K562 (cell line): ENCODE data around the gene ARFRP1. TPM values are rescaled to one million over a fixed set of nuclear protein-coding genes. Genes with fewer than 3 reads are reported as not detected.
A peak's percentile ranks its signal among the peaks of the same experiment; 100 is the strongest.

Source experiments
- BCL6 ChIP-seq: fragments of 250-450 bp; sonication (Bioruptor Pico); IDR thresholded peaks from 2 replicates; pipeline ENCODE4 v1.4.0; 2020
- BCOR ChIP-seq: fragments of 450-650 bp; IDR thresholded peaks from 2 replicates; pipeline ENCODE4 v1.6.1; 2016
- BHLHE40 ChIP-seq: IDR thresholded peaks from 2 replicates; pipeline ENCODE4 v1.6.1; 2011; ENCODE audit warnings: low read length, improper control_type of control experiment
- EGR1 ChIP-seq: fragments of 450-650 bp; conservative IDR thresholded peaks from 2 replicates; pipeline ENCODE4 v1.6.1; 2017; ENCODE audit warnings: mild to moderate bottlenecking
- MAZ ChIP-seq, 2 experiments: fragments of 450-650 bp in 1 of 2; sonication (generic) in 1 of 2; formaldehyde crosslinking; IDR thresholded peaks in 1 of 2; conservative IDR thresholded peaks in 1 of 2; 2 replicates each; pipeline versions ENCODE4 v1.4.0 to v1.5.0; 2020; ENCODE audit warnings: mild to moderate bottlenecking in 1 of 2, missing genetic modification reagents in 1 of 2
- MYC ChIP-seq, 2 experiments: fragments of 250-450 bp in 1 of 2; sonication (Bioruptor Pico) in 1 of 2; IDR thresholded peaks; 2 replicates each; pipeline versions ENCODE4 v1.5.1 to v1.6.1; 2012 to 2021; ENCODE audit warnings: low read depth in 2 of 2, borderline replicate concordance in 1 of 2, improper control_type of control experiment in 1 of 2, low read length in 1 of 2, mild to moderate bottlenecking in 1 of 2, moderate library complexity in 1 of 2
- RCOR1 ChIP-seq, 2 experiments: IDR thresholded peaks; 2 replicates each; pipeline ENCODE4 v1.6.1; 2012; ENCODE audit warnings: low read depth in 2 of 2, low read length in 2 of 2, borderline replicate concordance in 1 of 2, improper control_type of control experiment in 1 of 2
- SMARCE1 ChIP-seq: fragments of 450-650 bp; IDR thresholded peaks from 2 replicates; pipeline ENCODE4 v1.7.1; 2016; ENCODE audit warnings: mild to moderate bottlenecking
- SP1 ChIP-seq: sonication (generic); formaldehyde crosslinking; IDR thresholded peaks from 2 replicates; pipeline ENCODE4 v1.8.1; 2022; ENCODE audit warnings: mild to moderate bottlenecking, missing genetic modification reagents
- SUPT5H ChIP-seq: fragments of 450-650 bp; IDR thresholded peaks from 2 replicates; pipeline ENCODE4 v1.6.1; 2016
- TBP ChIP-seq: optimal IDR thresholded peaks from 2 replicates; pipeline ENCODE3; 2011; ENCODE audit warnings: low read depth, low read length, improper control_type of control experiment
- TCF3 ChIP-seq: sonication (generic); formaldehyde crosslinking; IDR thresholded peaks from 2 replicates; pipeline ENCODE4 v1.4.0; 2020; ENCODE audit warnings: mild to moderate bottlenecking, missing genetic modification reagents
- TCFL5 ChIP-seq: fragments of 250-450 bp; sonication (Bioruptor Pico); conservative IDR thresholded peaks from 2 replicates; pipeline ENCODE4 v1.6.1; 2021; ENCODE audit warnings: mild to moderate bottlenecking, moderate library complexity, matching md5 sums
- ZNF133 ChIP-seq: fragments of 250-450 bp; sonication (Bioruptor Pico); IDR thresholded peaks from 2 replicates; pipeline ENCODE4 v1.4.0; 2020; ENCODE audit warnings: mild to moderate bottlenecking
- ZNF282 ChIP-seq: sonication (generic); formaldehyde crosslinking; IDR thresholded peaks from 2 replicates; pipeline ENCODE4 v1.8.1; 2023; ENCODE audit warnings: missing genetic modification reagents
- ZNF707 ChIP-seq: fragments of 250-450 bp; sonication (Bioruptor Pico); conservative IDR thresholded peaks from 2 replicates; pipeline ENCODE4 v1.8.0; 2022; ENCODE audit warnings: inconsistent platforms, mild to moderate bottlenecking, moderate library complexity
- ZNF764 ChIP-seq: fragments of 250-450 bp; sonication (Bioruptor Pico); IDR thresholded peaks from 2 replicates; pipeline ENCODE4 v1.4.0; 2020; ENCODE audit warnings: low read depth, mild to moderate bottlenecking, moderate library complexity
- ZNF766 ChIP-seq: fragments of 200-800 bp; sonication (Bioruptor generic); conservative IDR thresholded peaks from 2 replicates; pipeline ENCODE4 v1.6.1; 2016; ENCODE audit warnings: missing genetic modification characterization, missing compliant biosample characterization
- polyA plus RNA-seq, 8 experiments: library from polyadenylated mRNA; depleted of rRNA in 4 of 8; stranded (reverse) in 5 of 8; unstranded in 3 of 8; fragments of >200 nt; fragmentation: Nextera tagmentation in 2 of 8; fragmentation: Illumina TruSeq in 1 of 8; extraction: Ambion mirVana in 2 of 8; extraction: Trizol in 1 of 8; gene quantifications; 2 replicates each; pipeline versions ENCODE4 v1.2.1 to v1.2.3, GENCODE V29; 2011 to 2014; ENCODE audit warnings: inconsistent platforms in 1 of 8, missing spikeins in 1 of 8
- total RNA-seq, 7 experiments: library from RNA; depleted of rRNA in 6 of 7; stranded (reverse); fragments of >200 nt in 6 of 7; fragmentation: Illumina TruSeq in 2 of 7; extraction: Trizol in 2 of 7; gene quantifications; 2 replicates each; pipeline versions ENCODE4 v1.2.1 to v1.2.3, GENCODE V29; 2011 to 2021; ENCODE audit warnings: low replicate concordance in 1 of 7
- TF ChIP-seq, protein P1 (sequence below): fragments of 450-650 bp; IDR thresholded peaks from 2 replicates; pipeline ENCODE4 v1.6.1; 2018; ENCODE audit not compliant: partially characterized antibody
- TF ChIP-seq, protein P2 (sequence below): fragments of 450-650 bp; IDR thresholded peaks from 2 replicates; pipeline ENCODE4 v1.7.1; 2018; ENCODE audit warnings: mild to moderate bottlenecking, low read depth; ENCODE audit not compliant: partially characterized antibody
- TF ChIP-seq, protein P3 (sequence below): sonication (generic); formaldehyde crosslinking; IDR thresholded peaks from 2 replicates; pipeline ENCODE4 v1.8.0; 2022; ENCODE audit warnings: missing genetic modification reagents, mild to moderate bottlenecking, moderate library complexity, borderline replicate concordance

Gene ARFRP1
- total and polyA plus RNA-seq, 9 of the 15 experiments (the other 6 are each of a cell fraction or from before 2014, with no cell fraction given) = 2.2 to 78.9 (median 37.3) TPM

DNA sequence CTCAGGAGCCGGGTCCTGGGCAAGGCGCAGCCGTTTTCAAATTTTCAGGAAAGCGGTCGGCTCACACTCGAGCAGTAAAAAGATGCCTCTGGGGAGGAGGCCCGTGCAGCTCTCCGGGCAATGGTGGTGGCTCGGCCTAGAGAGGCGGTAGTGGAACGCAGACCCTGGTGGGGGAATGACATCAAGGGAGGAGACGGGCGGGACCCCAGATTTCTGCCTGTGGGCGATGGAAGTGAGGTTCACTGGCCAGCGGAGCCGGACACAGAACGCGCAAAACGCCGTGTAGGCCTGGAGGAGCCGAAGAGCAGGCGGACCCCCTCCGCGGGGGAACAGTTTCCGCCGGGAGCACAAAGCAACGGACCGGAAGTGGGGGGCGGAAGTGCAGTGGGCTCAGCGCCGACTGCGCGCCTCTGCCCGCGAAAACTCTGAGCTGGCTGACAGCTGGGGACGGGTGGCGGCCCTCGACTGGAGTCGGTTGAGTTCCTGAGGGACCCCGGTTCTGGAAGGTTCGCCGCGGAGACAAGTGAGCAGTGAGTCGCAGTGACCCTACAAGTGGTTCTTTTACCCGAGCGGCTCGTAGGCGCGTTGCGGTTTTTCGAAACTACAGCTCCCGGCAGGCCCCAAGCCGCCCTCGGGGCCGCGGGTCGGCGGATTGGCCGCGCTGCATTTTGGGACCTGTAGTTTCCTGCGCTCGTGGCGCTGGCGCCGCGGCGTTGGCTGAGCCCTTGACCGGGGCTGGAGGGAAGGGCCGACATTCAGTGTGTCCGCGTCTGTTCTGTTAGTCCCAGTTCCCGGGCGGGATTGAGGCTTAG, 49.6 kb downstream of the ARFRP1 start, which contains the start of gene RTEL1 (continued):
- TF ChIP-seq, protein P1, sequence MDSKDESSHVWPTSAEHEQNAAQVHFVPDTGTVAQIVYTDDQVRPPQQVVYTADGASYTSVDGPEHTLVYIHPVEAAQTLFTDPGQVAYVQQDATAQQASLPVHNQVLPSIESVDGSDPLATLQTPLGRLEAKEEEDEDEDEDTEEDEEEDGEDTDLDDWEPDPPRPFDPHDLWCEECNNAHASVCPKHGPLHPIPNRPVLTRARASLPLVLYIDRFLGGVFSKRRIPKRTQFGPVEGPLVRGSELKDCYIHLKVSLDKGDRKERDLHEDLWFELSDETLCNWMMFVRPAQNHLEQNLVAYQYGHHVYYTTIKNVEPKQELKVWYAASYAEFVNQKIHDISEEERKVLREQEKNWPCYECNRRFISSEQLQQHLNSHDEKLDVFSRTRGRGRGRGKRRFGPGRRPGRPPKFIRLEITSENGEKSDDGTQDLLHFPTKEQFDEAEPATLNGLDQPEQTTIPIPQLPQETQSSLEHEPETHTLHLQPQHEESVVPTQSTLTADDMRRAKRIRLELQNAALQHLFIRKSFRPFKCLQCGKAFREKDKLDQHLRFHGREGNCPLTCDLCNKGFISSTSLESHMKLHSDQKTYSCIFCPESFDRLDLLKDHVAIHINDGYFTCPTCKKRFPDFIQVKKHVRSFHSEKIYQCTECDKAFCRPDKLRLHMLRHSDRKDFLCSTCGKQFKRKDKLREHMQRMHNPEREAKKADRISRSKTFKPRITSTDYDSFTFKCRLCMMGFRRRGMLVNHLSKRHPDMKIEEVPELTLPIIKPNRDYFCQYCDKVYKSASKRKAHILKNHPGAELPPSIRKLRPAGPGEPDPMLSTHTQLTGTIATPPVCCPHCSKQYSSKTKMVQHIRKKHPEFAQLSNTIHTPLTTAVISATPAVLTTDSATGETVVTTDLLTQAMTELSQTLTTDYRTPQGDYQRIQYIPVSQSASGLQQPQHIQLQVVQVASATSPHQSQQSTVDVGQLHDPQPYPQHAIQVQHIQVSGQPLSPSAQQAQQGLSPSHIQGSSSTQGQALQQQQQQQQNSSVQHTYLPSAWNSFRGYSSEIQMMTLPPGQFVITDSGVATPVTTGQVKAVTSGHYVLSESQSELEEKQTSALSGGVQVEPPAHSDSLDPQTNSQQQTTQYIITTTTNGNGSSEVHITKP = peak; percentile 23
- TF ChIP-seq ZNF766 (peak; percentile 82), BCL6 (no peak), BHLHE40 (peak; percentile 54; the same call in 1 of the 2 replicates), BCOR (peak; percentile 42; the same call in 1 of the 2 replicates), ZNF707 (CRISPR knock-in tag) (no peak), TCFL5 (no peak), SUPT5H (peak; percentile 79), ZNF282 (CRISPR knock-in tag) (0 out of 2 replicates have a peak, but pooled peaks have one; percentile 43), ZNF764 (CRISPR knock-in tag) (0 out of 2 replicates have a peak, but pooled peaks have one; percentile 6), EGR1 (peak; percentile 38), RCOR1 (IDR thresholded peaks at IDR 0.05; ENCODE audit: borderline replicate concordance in 1 of 2, low read depth in 2 of 2, low read length in 2 of 2) (peak; percentile 4 to 22; a peak in 1 of 4 replicates), TCF3 (CRISPR knock-in tag) (peak; percentile 18; the same call in 1 of the 2 replicates), MYC (IDR thresholded peaks at IDR 0.05; ENCODE audit: low read depth, low read length) (peak; percentile 76), MYC (CRISPR knock-in tag; IDR thresholded peaks at IDR 0.05; ENCODE audit: borderline replicate concordance, low read depth) (0 out of 2 replicates have a peak, but pooled peaks have one; percentile 35), ZNF133 (CRISPR knock-in tag) (no peak), TBP (peak; percentile 85), SP1 (CRISPR knock-in tag) (peak; percentile 90), MAZ (CRISPR knock-in tag; conservative IDR thresholded peaks at IDR 0.05 in 1 of 2, IDR thresholded peaks at IDR 0.05 in 1 of 2) (peak; percentile 84 to 91), SMARCE1 (no peak)
- TF ChIP-seq, protein P2, sequence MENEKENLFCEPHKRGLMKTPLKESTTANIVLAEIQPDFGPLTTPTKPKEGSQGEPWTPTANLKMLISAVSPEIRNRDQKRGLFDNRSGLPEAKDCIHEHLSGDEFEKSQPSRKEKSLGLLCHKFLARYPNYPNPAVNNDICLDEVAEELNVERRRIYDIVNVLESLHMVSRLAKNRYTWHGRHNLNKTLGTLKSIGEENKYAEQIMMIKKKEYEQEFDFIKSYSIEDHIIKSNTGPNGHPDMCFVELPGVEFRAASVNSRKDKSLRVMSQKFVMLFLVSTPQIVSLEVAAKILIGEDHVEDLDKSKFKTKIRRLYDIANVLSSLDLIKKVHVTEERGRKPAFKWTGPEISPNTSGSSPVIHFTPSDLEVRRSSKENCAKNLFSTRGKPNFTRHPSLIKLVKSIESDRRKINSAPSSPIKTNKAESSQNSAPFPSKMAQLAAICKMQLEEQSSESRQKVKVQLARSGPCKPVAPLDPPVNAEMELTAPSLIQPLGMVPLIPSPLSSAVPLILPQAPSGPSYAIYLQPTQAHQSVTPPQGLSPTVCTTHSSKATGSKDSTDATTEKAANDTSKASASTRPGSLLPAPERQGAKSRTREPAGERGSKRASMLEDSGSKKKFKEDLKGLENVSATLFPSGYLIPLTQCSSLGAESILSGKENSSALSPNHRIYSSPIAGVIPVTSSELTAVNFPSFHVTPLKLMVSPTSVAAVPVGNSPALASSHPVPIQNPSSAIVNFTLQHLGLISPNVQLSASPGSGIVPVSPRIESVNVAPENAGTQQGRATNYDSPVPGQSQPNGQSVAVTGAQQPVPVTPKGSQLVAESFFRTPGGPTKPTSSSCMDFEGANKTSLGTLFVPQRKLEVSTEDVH = peak; percentile 93
- TF ChIP-seq, protein P3, sequence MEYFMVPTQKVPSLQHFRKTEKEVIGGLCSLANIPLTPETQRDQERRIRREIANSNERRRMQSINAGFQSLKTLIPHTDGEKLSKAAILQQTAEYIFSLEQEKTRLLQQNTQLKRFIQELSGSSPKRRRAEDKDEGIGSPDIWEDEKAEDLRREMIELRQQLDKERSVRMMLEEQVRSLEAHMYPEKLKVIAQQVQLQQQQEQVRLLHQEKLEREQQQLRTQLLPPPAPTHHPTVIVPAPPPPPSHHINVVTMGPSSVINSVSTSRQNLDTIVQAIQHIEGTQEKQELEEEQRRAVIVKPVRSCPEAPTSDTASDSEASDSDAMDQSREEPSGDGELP (CRISPR knock-in tag) = peak; percentile 91; the same call in 1 of the 2 replicates
